ENCODE results near the gene TSPAN4.

TSPAN4 gene

DNA sequence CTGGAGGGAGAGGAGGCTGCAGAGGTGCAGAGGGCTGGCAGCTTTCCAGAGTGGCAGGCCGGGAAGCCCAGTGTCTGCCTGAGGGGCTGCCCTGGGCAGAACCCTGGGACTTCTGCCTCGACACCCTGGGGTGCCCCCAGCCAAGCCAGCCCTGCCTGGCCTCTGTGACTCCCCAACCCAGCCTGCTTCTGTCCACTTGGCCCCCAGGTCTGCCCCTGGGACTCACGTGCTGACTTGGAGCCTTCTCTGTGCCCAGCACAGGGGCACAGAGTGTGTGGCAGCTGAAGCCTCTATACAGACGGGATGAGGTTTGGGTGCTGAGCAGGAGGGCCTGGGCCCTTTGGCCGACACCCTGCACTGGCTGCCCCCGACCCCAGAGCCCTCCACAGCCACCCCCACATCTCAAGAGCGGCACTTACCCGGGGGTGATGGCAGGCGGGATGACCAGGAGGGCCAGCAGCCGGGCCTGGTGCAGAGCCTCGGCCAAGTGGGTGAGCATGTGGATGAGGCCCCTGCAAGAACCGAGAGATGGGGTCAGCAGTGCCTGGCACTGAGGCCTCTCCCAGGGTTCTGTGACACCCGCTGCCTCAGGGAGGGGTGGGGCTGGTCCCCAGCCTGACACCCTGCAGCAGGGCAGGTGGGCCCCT, 50.5 kb downstream of the TSPAN4 start:
- DNase-seq (no peak), ATAC-seq (replicated peaks) (no peak)
- peaks cover 3 to 4% of the 10 kb centered on the region in 2 donors for H3K4me1 Mint-ChIP-seq
- peaks cover 17 to 20% of the 10 kb centered on the region in 2 donors for H3K36me3 Mint-ChIP-seq
- peak overlapping the region; percentile 62 for H3K27ac Mint-ChIP-seq
- no peak overlapping the region for H3K4me3 Mint-ChIP-seq
- H3K27me3 Mint-ChIP-seq = no peaks in the 10 kb centered on the region
- no peaks in the 10 kb centered on the region for H3K9me3 Mint-ChIP-seq

DNA sequence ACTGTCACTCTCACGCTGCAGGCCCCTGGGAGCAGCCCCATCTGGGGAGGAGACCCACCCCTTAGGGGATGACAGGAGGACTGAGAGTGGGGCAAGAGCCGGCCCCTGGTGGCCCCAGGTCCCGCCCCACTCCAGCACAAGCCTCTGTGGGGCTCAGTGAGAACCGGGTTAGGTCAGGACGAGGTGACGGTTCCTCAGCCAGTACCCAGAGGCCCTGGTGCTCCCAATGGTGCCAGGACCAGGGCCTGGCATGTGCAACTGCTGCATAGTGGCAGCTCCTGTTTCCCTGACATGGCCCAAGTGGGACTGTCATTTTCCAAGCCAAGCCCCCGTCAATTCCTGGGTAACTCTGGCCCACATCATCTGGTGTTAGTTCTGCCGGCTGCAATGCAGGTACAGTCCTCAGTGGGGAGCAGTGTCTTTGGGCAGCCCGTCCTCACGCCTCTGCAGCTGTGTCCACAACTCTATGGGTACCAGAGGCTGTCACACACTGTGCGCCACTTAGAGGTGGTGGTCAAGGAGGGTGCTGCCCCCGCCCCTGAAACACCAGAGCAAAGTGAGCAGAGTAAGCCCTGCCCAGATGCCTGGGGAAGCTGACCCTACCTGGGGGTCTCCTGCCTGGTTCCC, 52.0 kb downstream of the TSPAN4 start:
- DNase-seq (no peak), ATAC-seq (replicated peaks) (no peak)
- Mint-ChIP-seq H3K4me1 (peaks cover 0 to 4% of the 10 kb centered on the region in 2 donors), H3K4me3 (no peak overlapping the region), H3K9me3 (no peaks in the 10 kb centered on the region), H3K27me3 (no peaks in the 10 kb centered on the region), H3K36me3 (peaks cover 21% of the 10 kb centered on the region in 2 donors), H3K27ac (no peak overlapping the region)

DNA sequence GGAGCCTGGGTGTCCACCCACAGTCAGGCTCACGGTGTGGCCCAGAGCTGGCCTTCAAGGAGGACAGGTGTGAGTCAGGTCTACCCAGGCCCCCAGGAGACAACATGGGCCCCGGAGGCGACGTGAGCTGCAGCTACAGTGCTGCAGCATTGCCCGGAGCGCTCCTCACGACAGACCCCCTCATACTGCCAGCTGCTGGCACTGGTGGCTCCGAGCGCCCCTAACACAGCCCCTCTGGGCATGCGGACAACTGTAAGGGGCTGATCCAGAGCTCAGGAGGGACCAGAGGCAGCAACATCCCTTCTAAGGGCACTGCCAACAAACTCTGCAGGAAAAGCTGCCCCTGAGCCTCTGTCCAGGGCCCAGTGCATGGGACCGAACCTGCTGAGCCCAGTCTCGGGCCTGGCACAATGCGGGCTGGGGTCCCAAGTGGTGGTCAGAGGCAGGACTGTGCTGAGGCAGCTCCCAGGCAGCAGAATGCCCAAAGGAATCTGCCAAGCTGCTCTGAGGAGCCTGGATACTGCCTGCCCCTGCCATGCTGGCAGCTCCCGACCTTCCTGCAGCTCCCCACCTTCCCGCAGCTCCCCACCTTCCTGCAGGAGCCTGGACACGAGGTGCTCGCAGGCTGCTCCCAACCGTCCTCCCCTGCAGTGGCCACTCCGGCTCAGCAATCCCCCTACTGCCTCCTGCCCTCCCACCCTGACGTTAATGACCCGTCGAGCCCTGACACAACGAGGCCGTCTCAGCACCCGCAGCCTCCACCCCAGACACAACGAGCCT, 52.9 kb downstream of the TSPAN4 start:
- no peaks in the 10 kb centered on the region for H3K27me3 Mint-ChIP-seq
- H3K9me3 Mint-ChIP-seq = no peaks in the 10 kb centered on the region
- ATAC-seq (replicated peaks) (no peak), DNase-seq (no peak)
- no peak overlapping the region for H3K27ac Mint-ChIP-seq
- peaks cover 24 to 25% of the 10 kb centered on the region in 2 donors for H3K36me3 Mint-ChIP-seq
- no peak overlapping the region for H3K4me3 Mint-ChIP-seq
- no peaks in the 10 kb centered on the region for H3K4me1 Mint-ChIP-seq

DNA sequence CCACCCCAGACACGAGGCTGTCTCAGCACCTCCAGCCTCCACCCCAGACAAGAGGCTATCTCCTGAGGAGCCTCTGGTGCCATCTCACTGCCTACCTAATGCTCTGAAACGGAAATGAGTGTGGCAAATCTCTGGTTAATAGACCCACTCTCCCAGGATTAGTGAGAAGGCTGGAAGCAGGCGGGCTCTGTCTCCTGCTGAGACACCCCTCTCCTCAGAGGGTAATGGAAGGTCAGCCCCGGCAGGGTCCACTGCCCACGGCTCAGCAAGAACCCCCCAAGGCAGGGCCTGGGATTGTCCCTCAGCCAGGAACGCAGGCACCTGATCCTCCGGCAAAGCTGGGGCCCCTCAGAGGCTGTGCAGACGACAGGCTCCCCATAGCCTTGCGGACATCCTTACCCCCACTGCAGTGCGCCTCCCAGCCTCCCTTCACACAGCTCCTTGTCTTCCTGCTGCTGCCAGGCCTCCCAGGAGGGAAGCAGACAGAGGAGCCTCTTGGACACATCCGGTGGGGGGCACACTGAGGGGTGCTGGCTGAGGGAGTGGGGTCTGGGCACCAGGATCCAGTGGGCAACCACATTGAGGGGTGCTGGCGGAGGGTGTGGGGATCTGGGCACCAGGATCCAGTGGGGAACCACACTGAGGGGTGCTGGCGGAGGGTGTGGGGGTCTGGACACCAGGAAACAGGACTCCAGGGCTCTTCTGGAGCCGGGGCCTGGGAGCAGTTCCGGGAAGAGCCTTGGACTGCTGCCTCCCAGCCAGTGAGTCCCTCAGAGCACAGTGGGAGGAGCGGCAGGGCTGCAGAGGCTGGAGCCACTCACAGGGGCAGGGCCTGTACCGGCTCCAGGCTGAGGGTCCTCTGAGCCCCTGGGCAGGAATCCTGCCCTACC, 54.8 kb downstream of the TSPAN4 start:
- Mint-ChIP-seq H3K27me3 (no peaks in the 10 kb centered on the region), H3K4me1 (no peaks in the 10 kb centered on the region), H3K9me3 (no peaks in the 10 kb centered on the region), H3K4me3 (no peak overlapping the region), H3K36me3 (peaks cover 28 to 40% of the 10 kb centered on the region in 2 donors), H3K27ac (no peak overlapping the region)
- ATAC-seq (replicated peaks) = no peak
- DNase-seq = no peak

DNA sequence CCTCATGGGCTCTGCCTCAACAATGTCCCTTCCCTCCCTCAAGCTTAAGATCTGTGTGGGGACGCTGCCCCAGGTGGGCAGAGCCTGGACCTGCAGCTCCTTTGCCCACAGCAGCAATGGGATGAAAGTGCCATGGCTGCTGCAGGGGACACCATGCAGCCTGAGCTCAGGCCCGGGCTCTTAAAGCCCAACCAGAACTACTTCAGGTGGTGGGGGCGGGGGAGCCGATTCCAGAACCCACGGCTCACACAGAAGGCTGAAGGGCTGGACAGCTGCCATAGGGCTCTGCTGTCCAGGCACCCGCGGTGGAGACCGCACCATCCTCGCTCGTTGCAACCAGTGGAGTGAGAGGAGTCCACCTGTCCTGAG, 55.5 kb downstream of the TSPAN4 start:
- DNase-seq (no peak), ATAC-seq (replicated peaks) (peak in 1 of 2 donors; percentile 38)
- Mint-ChIP-seq H3K36me3 (peaks cover 33 to 41% of the 10 kb centered on the region in 2 donors), H3K27ac (no peak overlapping the region), H3K9me3 (no peaks in the 10 kb centered on the region), H3K27me3 (no peaks in the 10 kb centered on the region), H3K4me1 (no peaks in the 10 kb centered on the region), H3K4me3 (no peak overlapping the region)

DNA sequence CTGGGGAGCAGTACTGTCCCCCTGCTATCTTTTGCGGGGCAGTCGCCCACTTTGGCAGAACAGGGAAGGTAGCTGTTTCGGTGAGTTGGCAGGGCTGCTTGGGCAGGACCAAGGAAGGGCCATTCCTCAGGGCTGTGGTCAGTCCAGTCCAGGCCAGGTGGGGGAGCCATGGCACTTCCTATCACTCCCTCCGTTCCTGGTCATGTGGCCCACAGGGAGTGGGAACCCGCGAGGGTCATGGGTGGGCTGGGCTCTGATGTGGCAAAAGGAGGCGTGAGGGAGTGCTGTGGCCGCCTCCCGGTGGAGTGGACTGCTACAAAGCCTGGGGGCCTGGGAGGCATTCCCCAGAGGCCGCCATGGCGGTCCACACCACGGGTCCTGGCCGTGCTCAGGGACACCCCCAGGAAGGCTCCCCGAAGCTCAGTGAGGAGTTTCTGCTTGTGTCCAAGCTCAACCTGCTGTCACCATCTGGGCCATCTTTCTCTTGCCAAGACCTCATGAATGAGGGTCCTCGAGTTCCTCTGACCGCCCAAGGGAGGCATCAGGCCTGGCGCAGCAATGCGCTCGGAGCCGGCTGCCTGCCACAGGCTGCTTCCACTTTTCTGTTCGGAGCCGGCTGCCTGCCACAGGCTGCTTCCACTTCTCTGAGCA, 56.0 kb downstream of the TSPAN4 start:
- no peak for DNase-seq
- Mint-ChIP-seq H3K4me1 (no peaks in the 10 kb centered on the region), H3K4me3 (no peak overlapping the region), H3K9me3 (no peaks in the 10 kb centered on the region), H3K27ac (no peak overlapping the region), H3K27me3 (no peaks in the 10 kb centered on the region), H3K36me3 (peaks cover 37 to 42% of the 10 kb centered on the region in 2 donors)
- ATAC-seq (replicated peaks) = no peak

DNA sequence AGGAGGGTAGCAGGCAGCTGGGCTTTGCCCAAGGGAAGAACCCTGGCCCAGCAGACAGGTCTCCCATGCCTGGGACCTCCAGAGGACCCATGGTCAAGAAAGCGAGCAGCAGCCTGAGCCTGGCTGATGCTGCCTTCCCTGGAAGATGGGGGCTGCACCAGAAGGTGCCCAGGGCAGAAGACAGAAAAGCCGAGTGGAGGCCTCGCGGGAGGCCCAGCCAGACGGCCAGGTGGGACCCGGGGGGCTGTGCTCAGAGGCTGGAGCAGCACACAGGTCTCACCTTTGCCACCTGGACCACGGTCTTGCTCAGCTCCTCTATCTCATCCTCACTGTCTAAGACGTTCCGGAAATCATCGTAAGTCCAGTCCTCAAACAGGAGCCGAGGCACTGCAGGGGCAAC, 57.1 kb downstream of the TSPAN4 start:
- Mint-ChIP-seq H3K27ac (no peak overlapping the region), H3K27me3 (no peaks in the 10 kb centered on the region), H3K4me1 (peaks cover 0 to 3% of the 10 kb centered on the region in 2 donors), H3K36me3 (peaks cover 47 to 50% of the 10 kb centered on the region in 2 donors), H3K9me3 (no peaks in the 10 kb centered on the region), H3K4me3 (no peak overlapping the region)
- DNase-seq (no peak), ATAC-seq (replicated peaks) (no peak)

DNA sequence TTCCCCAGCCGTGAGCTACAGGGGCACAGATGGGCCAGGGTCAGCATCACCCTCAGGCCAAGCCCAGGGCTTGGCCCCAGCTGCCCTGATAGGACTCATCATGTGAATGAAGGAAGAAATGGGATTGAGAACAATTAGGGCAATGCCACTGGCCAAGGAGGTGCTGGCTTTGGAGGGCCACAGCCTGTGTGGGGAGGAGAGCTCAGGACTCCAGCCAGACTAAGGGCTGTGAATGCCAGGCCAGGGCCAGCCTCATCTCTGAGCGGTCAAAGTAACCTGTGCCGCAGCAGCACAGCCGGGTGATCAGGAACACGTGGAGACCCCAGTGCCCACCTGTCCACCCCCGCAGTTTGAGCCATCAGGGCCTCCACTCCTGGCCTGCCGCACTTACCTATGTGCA, 57.9 kb downstream of the TSPAN4 start:
- Mint-ChIP-seq H3K4me3 (no peak overlapping the region), H3K36me3 (peaks cover 49 to 53% of the 10 kb centered on the region in 2 donors), H3K27ac (no peak overlapping the region), H3K4me1 (peaks cover 0 to 4% of the 10 kb centered on the region in 2 donors), H3K27me3 (no peaks in the 10 kb centered on the region), H3K9me3 (no peaks in the 10 kb centered on the region)
- DNase-seq (no peak), ATAC-seq (replicated peaks) (no peak)

DNA sequence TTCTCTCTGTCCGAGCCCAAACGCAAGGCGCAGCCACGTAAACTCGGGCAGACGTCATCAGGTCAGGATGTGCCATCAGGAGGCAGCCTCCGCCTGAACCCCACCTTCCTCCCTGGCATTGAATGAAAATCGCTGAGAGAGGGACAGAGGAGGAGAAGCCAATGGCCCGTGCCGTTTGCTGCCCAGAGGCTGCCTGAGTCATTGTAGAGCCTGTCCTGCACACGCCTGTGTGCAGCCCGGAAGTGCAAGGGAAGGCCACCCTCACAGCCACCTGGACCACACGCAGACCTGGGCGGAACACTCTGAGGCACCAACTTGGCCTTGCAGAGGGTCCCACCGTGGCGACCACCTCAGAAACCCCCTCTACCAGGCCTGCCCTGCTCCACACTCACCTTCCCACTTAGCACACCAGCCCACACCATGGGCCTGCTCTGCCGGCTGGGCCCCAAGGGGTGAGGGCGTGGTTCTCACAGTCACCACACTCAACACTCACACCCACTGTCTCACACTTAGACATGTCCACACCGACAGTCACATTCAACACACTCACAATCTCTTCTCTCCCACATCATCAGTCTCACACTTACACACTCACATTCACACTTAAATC, 58.9 kb downstream of the TSPAN4 start:
- peaks cover 51 to 53% of the 10 kb centered on the region in 2 donors for H3K36me3 Mint-ChIP-seq
- H3K27me3 Mint-ChIP-seq = no peaks in the 10 kb centered on the region

DNA sequence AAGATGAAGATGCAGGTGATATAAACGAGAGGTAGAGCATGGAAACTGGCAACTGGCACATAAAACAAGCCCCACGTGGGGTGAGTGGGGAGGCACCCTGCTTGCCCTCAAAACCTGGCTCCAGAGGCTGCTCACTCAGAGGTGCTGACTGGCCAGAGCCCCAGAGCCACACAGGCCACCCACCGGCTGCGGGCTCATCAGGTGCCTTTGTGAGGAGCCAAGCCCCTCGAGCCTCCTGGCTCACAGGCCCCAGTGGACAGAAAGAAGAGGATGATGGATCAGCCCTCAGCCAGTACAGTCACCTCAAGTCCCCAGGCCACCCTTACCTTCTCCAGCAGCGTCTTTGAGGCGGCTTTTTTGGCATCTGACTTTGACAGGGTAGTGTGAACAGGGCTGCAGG, 61.7 kb downstream of the TSPAN4 start:
- ATAC-seq (replicated peaks) = no peak
- Mint-ChIP-seq H3K36me3 (peaks cover 47 to 49% of the 10 kb centered on the region in 2 donors), H3K4me3 (no peak overlapping the region), H3K4me1 (peaks cover 22 to 25% of the 10 kb centered on the region in 2 donors), H3K27ac (no peak overlapping the region), H3K9me3 (no peaks in the 10 kb centered on the region), H3K27me3 (no peaks in the 10 kb centered on the region)
- DNase-seq = no peak

More for the DNA sequence above, 58.9 kb downstream of the TSPAN4 start:
- no peak for ATAC-seq (replicated peaks)
- Mint-ChIP-seq H3K27ac (no peak overlapping the region), H3K4me3 (no peak overlapping the region), H3K4me1 (peaks cover 0 to 6% of the 10 kb centered on the region in 2 donors), H3K9me3 (no peaks in the 10 kb centered on the region)
- no peak for DNase-seq

DNA sequence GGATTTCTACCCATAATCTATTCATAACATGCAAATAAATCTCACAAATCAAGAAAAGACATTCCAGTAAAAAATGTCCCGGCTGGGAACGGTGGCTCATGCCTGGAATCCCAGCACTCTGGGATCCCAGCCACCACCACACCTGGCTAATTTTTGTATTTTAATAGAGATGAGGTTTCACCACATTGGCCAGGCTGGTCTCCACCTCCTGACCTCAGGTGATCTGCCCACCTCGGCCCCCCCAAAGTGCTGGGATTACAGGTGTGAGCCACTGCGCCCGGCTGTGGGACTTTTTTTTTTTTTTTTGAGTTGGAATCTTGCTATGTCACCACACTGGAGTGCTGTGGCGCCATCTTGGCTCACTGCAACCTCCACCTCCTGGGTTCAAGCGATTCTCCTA, 63.3 kb downstream of the TSPAN4 start:
- Mint-ChIP-seq H3K27me3 (no peaks in the 10 kb centered on the region), H3K27ac (no peak overlapping the region), H3K4me1 (peaks cover 24 to 29% of the 10 kb centered on the region in 2 donors), H3K9me3 (no peaks in the 10 kb centered on the region), H3K4me3 (no peak overlapping the region), H3K36me3 (peaks cover 33 to 41% of the 10 kb centered on the region in 2 donors)
- no peak for ATAC-seq (replicated peaks)
- DNase-seq = no peak

DNA sequence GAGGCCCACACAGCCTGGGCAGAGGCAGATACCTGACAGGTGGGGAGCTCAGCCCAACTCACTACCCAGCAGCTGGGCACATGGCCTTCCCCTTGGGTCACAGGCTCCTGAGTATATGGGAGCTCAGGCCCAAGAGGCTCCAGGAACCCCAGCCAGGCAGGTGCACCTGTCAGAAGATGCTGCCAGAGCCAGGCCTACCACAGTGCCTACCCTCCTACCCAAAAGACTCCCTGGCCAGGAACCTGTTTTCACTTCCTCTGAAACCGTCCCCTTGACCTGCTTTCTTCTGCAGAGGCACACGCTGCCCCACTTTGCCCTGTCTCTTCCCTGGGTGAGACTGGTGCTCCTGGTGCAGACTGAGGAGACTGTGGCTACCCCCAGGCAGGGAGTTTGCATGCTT, 65.0 kb downstream of the TSPAN4 start:
- H3K4me3 Mint-ChIP-seq = peak overlapping the region; percentile 27 to 52
- peak; percentile 47 for ATAC-seq (replicated peaks)
- H3K36me3 Mint-ChIP-seq = peaks cover 18 to 32% of the 10 kb centered on the region in 2 donors
- no peaks in the 10 kb centered on the region for H3K27me3 Mint-ChIP-seq
- H3K9me3 Mint-ChIP-seq = no peaks in the 10 kb centered on the region
- peak; percentile 25 for DNase-seq
- H3K27ac Mint-ChIP-seq = peak overlapping the region; percentile 83
- H3K4me1 Mint-ChIP-seq = peaks cover 27 to 36% of the 10 kb centered on the region in 2 donors

DNA sequence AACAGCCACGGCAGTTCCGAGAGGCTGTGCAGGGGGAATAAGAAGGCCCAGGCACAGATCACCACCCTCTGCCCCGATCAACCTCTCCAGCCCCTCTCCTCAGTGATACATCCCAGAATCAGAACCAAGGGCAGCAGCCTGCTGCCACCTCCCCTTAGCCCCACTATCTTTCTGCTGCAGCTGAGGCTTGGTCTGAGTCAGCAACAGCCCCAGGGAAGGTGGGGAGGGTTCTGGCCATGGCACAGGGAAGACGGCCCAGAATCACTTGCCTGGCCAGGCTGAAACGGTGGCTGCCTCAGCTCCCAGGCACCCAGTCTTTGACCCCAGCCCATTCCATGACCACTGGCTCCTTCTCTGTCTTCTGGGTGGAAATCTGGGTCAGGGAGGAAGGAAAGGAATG, 65.6 kb downstream of the TSPAN4 start:
- Mint-ChIP-seq H3K9me3 (no peaks in the 10 kb centered on the region), H3K4me1 (peaks cover 27 to 36% of the 10 kb centered on the region in 2 donors)

More for the DNA sequence above, 65.6 kb downstream of the TSPAN4 start:
- Mint-ChIP-seq H3K27me3 (no peaks in the 10 kb centered on the region), H3K4me3 (peak overlapping the region; percentile 27 to 52), H3K36me3 (peaks cover 18 to 27% of the 10 kb centered on the region in 2 donors), H3K27ac (peak overlapping the region; percentile 83)
- DNase-seq (no peak), ATAC-seq (replicated peaks) (no peak)
